Thyroid gland (tissue), 4 donors: Measurements from ENCODE around the gene KCNJ11. TPM values are rescaled to one million over a fixed set of nuclear protein-coding genes. Genes with fewer than 3 reads are reported as not detected.

Source experiments
- DNase-seq, 2 donors: peaks; one replicate each; pipeline ENCODE4 v3.0.0-alpha.2; 2019
- H3K27ac ChIP-seq, 3 donors: fragments of 200-600 bp; sonication (generic); 1 replicate in 2 of 3; 2 replicates in 1 of 3; pipeline ENCODE4 v1.5.1; 2016 to 2019; ENCODE audit warnings: mild to moderate bottlenecking in 1 of 3, moderate library complexity in 1 of 3
- H3K27me3 ChIP-seq: fragments of 200-600 bp; sonication (generic); one replicate; pipeline ENCODE4 v1.5.1; 2019
- H3K36me3 ChIP-seq, 2 donors: fragments of 200-600 bp; sonication (generic); one replicate each; pipeline ENCODE4 v1.5.1; 2016 to 2019
- H3K4me1 ChIP-seq, 2 donors: fragments of 200-600 bp; sonication (generic); one replicate each; pipeline ENCODE4 v1.5.1; 2017 to 2019
- H3K4me3 ChIP-seq, 3 donors: fragments of 200-600 bp; sonication (generic); replicated peaks in 1 of 3; 1 replicate in 2 of 3; 2 replicates in 1 of 3; pipeline ENCODE4 v1.5.1; 2016; ENCODE audit warnings: mild to moderate bottlenecking in 1 of 3
- H3K9me3 ChIP-seq: fragments of 200-600 bp; sonication (generic); one replicate; pipeline ENCODE4 v1.5.1; 2017
- CTCF ChIP-seq, 6 experiments: fragments of 200-600 bp in 3 of 6; fragments of 450-650 bp in 3 of 6; sonication (generic) in 3 of 6; IDR thresholded peaks; one replicate each; pipeline ENCODE4 v1.5.1; 2016 to 2019; ENCODE audit warnings: antibody characterized with exemption in 6 of 6, mild to moderate bottlenecking in 2 of 6, inconsistent platforms in 1 of 6, moderate library complexity in 1 of 6
- POLR2A ChIP-seq, 2 donors: fragments of 450-650 bp; IDR thresholded peaks; one replicate each; pipeline ENCODE4 v1.6.1; 2017; ENCODE audit warnings: antibody characterized with exemption in 2 of 2, mild to moderate bottlenecking in 2 of 2, moderate library complexity in 1 of 2
- WGBS, 2 donors: methylation state at CpG; one replicate each; pipeline ENCODE4 v1.1.5; 2017; 5-methylcytosine and 5-hydroxymethylcytosine counted together
- intact Hi-C: fragments of 100-400 bp; cut with DNase I; formaldehyde crosslinking; loops from one replicate; pipeline ENCODE4 v1.15.1; 2023
- total RNA-seq, 4 donors: library from RNA; depleted of rRNA; stranded (reverse); fragments of >200 nt; gene quantifications; one replicate each; pipeline ENCODE4 v1.2.3, GENCODE V29; 2016

KCNJ11 gene
- total RNA-seq, 4 donors from 2014 or later = 7.3 to 18.9 (median 15.9) TPM

DNA sequence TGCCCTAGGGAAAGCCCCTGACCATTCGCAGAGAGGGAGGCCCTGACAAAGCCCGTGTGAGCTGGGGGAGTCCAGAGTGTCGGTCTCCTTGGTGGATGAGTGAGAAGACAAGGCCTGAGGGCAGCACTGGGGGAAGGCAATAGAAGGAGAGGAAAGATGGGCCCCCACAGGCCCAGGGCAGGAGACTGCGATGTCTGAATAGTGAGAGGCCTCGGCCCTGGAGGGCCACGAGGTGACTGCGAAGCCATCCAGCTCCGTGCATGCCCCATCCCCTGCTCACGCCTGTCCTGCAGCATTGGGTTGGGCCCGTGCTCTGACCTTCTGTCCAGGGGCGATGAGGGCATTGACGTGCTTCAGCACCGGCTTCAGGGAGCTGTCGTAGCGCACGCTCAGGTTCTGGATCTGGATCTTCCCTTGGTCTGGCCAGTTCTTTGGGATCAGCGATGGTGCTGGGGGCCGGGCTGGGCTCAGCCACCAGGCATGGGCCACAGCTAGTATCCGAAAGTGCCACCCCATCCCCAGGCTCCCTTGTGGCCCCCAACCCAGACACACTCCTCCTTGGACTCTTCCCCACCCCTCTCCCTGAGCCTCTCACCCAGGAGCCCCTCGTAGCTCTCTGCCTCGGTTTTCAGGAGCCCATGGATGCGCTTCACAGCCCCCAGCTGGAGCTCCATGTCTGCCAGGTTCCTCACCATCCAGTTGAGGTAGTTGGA, 8.3 kb upstream of the KCNJ11 start:
- no peak for DNase-seq
- Histone ChIP-seq H3K27me3 (no peaks in the 10 kb centered on the region), H3K4me3 (no peak overlapping the region), H3K27ac (no peak overlapping the region), H3K4me1 (peaks cover 7 to 13% of the 10 kb centered on the region in 2 donors), H3K36me3 (no peaks in the 10 kb centered on the region), H3K9me3 (no peaks in the 10 kb centered on the region)
- TF ChIP-seq POLR2A (IDR thresholded peaks at IDR 0.05) (no peak), CTCF (IDR thresholded peaks at IDR 0.05) (no peak)
- intact Hi-C loops = no loop called here
- 87 to 94% methylated on average over 13 to 17 of the region's 22 CpGs for WGBS, 2 donors

GRCh38 chr11:17395978-17396377, 7.5 kb upstream of the KCNJ11 start:
- no peak for DNase-seq
- intact Hi-C loops = no loop called here
- 95 to 98% methylated on average over 6 of the region's 6 CpGs for WGBS, 2 donors
- no peak overlapping the region for H3K4me3 ChIP-seq
- no peaks in the 10 kb centered on the region for H3K9me3 ChIP-seq
- H3K36me3 ChIP-seq = no peaks in the 10 kb centered on the region
- H3K27ac ChIP-seq = no peak overlapping the region
- no peaks in the 10 kb centered on the region for H3K27me3 ChIP-seq
- no peak for TF ChIP-seq CTCF (IDR thresholded peaks at IDR 0.05)
- TF ChIP-seq POLR2A (IDR thresholded peaks at IDR 0.05) = no peak
- H3K4me1 ChIP-seq = peaks cover 7 to 13% of the 10 kb centered on the region in 2 donors

- no peaks in the 10 kb centered on the region for H3K9me3 ChIP-seq
- TF ChIP-seq CTCF (IDR thresholded peaks at IDR 0.05) = no peak
- TF ChIP-seq POLR2A (IDR thresholded peaks at IDR 0.05) = no peak
- H3K4me3 ChIP-seq = no peak overlapping the region
- no peaks in the 10 kb centered on the region for H3K36me3 ChIP-seq
- H3K27me3 ChIP-seq = no peaks in the 10 kb centered on the region
- peaks cover 7 to 13% of the 10 kb centered on the region in 2 donors for H3K4me1 ChIP-seq
- intact Hi-C loops = no loop called here
- H3K27ac ChIP-seq = peak overlapping the region in 2 of 3 donors; percentile 30 to 74
- WGBS, 2 donors = 90 to 94% methylated on average over 14 to 19 of the region's 20 CpGs
- DNase-seq = no peak
These were observed 7.1 kb upstream of the KCNJ11 start for GRCh38 chr11:17395554-17395961.

DNA sequence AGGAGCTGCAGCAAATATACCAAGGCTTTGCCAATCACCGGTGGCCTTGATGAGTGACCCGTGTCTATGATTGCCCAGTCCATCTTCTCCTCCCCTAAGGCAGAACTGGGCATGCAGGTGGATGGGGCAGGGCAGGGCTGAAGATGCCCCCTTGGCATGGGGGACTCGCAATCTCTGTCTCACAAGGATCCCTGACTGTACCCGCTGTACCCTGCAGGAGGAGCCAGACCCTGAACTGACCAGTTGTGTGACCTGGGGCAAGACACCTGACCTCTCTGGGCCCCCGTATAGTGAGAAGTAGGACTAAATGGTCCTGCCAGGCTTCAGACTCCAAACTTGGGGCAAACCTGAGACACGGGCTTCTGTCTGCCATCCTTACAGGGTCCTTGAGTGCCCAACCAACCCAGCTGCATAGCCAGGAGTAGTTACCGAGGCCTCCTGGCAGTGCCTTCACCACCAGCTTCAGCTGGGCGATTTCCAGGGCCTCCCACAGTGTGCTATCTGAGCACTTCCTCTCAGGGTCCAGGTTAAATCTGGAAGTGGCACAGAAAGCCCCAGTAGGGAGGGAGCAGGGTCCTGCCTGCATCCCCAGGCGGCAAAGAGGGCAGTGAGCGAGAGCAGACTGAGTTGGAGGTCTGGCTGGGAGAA, 6.4 kb upstream of the KCNJ11 start:
- Histone ChIP-seq H3K9me3 (no peaks in the 10 kb centered on the region), H3K27me3 (no peaks in the 10 kb centered on the region), H3K4me3 (no peak overlapping the region), H3K36me3 (no peaks in the 10 kb centered on the region), H3K4me1 (peaks cover 8 to 15% of the 10 kb centered on the region in 2 donors), H3K27ac (peak overlapping the region in 2 of 3 donors; percentile 30 to 74)
- intact Hi-C loops = no loop called here
- DNase-seq = peak; percentile 90
- 77 to 78% methylated on average over 8 of the region's 10 CpGs for WGBS, 2 donors
- TF ChIP-seq POLR2A (IDR thresholded peaks at IDR 0.05) (no peak), CTCF (IDR thresholded peaks at IDR 0.05) (peak in 2 of 6 experiments; percentile 8 to 21)

- no peaks in the 10 kb centered on the region for H3K27me3 ChIP-seq
- no peak for TF ChIP-seq POLR2A (IDR thresholded peaks at IDR 0.05)
- no peak for TF ChIP-seq CTCF (IDR thresholded peaks at IDR 0.05)
- H3K4me1 ChIP-seq = peaks cover 13 to 21% of the 10 kb centered on the region in 2 donors
- WGBS, 2 donors = 87 to 92% methylated on average over 5 to 6 of the region's 6 CpGs
- DNase-seq = no peak
- H3K4me3 ChIP-seq = no peak overlapping the region
- intact Hi-C loops = no loop called here
- no peak overlapping the region for H3K27ac ChIP-seq
- H3K9me3 ChIP-seq = no peaks in the 10 kb centered on the region
- H3K36me3 ChIP-seq = no peaks in the 10 kb centered on the region
These were observed 5.0 kb upstream of the KCNJ11 start for GRCh38 chr11:17393472-17393871.
